Kasumi-1 (cell line): ENCODE results near the gene ARHGAP42.

Source experiments
- DNase-seq, 2 experiments: peaks; one replicate each; lab custom pipeline; 2025; lab: John Stamatoyannopoulos, UW

ARHGAP42 gene

GRCh38 chr11:101022256-101022655 is 335.2 kb downstream of the ARHGAP42 start:
- no peak for DNase-seq

GRCh38 chr11:101028644-101029043 is 341.6 kb downstream of the ARHGAP42 start:
- DNase-seq = no peak

GRCh38 chr11:101030015-101030414 is 342.9 kb downstream of the ARHGAP42 start:
- no peak for DNase-seq

GRCh38 chr11:101030692-101031091 is 343.6 kb downstream of the ARHGAP42 start:
- DNase-seq = no peak

GRCh38 chr11:101031713-101032112 is 344.6 kb downstream of the ARHGAP42 start:
- no peak for DNase-seq

GRCh38 chr11:101032991-101033390 is 345.9 kb downstream of the ARHGAP42 start:
- no peak for DNase-seq

GRCh38 chr11:101034076-101034475 is 347.0 kb downstream of the ARHGAP42 start:
- no peak for DNase-seq

GRCh38 chr11:101035872-101036271 is 348.8 kb downstream of the ARHGAP42 start:
- DNase-seq = no peak
